PC-9 (cell line): ENCODE results near the gene STK24.

Source experiments
- CTCF ChIP-seq: fragments of 200-600 bp; sonication (generic); conservative IDR thresholded peaks from 2 replicates; pipeline ENCODE4 v1.6.1; 2017; ENCODE audit warnings: mixed run types, antibody characterized with exemption, mild to moderate bottlenecking, moderate library complexity
- EZH2 ChIP-seq: fragments of 200-600 bp; sonication (generic); IDR thresholded peaks from 2 replicates; pipeline ENCODE4 v1.8.0; 2017; ENCODE audit warnings: antibody characterized with exemption, low read depth

- TF ChIP-seq CTCF (no peak), EZH2 (no peak)
These were observed 35.2 kb downstream of the STK24 start for GRCh38 chr13:98541701-98542203.
